DOHH2 (cell line): ENCODE data around the gene BCOR.

Experiments
- H3F3A ChIP-seq: fragments of 200-600 bp; sonication (generic), shearing (Covaris generic); 2 replicates; pipeline ENCODE4 v1.6.0; 2016; ENCODE audit warnings: antibody characterized with exemption, mild to moderate bottlenecking; ENCODE audit not compliant: control insufficient read depth, insufficient read depth
- H3K27ac ChIP-seq: fragments of 200-600 bp; sonication (generic); 2 replicates; pipeline ENCODE4 v1.5.1; 2014; ENCODE audit warnings: low read depth, mild to moderate bottlenecking, low read length, moderate library complexity
- H3K27me3 ChIP-seq: fragments of 200-600 bp; sonication (generic); 2 replicates; pipeline ENCODE4 v1.6.1; 2014; ENCODE audit warnings: mild to moderate bottlenecking, low read length, mixed read lengths; ENCODE audit not compliant: control insufficient read depth
- H3K36me3 ChIP-seq: fragments of 200-600 bp; sonication (generic); 2 replicates; pipeline ENCODE4 v1.6.1; 2014; ENCODE audit warnings: mild to moderate bottlenecking, low read length, moderate library complexity, mixed read lengths; ENCODE audit not compliant: control insufficient read depth
- H3K4me1 ChIP-seq: fragments of 200-600 bp; sonication (generic); 2 replicates; pipeline ENCODE4 v1.6.1; 2014; ENCODE audit warnings: mild to moderate bottlenecking, low read length, mixed read lengths; ENCODE audit not compliant: control insufficient read depth
- H3K4me2 ChIP-seq: fragments of 200-600 bp; sonication (generic); 2 replicates; pipeline ENCODE4 v1.6.0; 2014; ENCODE audit warnings: mild to moderate bottlenecking, low read length, moderate library complexity
- H3K4me3 ChIP-seq: fragments of 200-600 bp; sonication (generic); 2 replicates; pipeline ENCODE4 v1.5.1; 2014; ENCODE audit warnings: mild to moderate bottlenecking, low read length, mixed read lengths
- H3K79me2 ChIP-seq: fragments of 200-600 bp; sonication (generic); 2 replicates; pipeline ENCODE4 v1.6.1; 2014; ENCODE audit warnings: mild to moderate bottlenecking, low read length, mixed read lengths; ENCODE audit not compliant: control insufficient read depth
- H3K9me2 ChIP-seq: fragments of 200-600 bp; sonication (generic); replicated peaks from 2 replicates; pipeline ENCODE4 v1.6.1; 2014; ENCODE audit warnings: mild to moderate bottlenecking, low read length, mixed read lengths; ENCODE audit not compliant: control insufficient read depth
- H3K9me3 ChIP-seq: fragments of 200-600 bp; sonication (generic); 2 replicates; pipeline ENCODE4 v1.6.1; 2014; ENCODE audit warnings: antibody characterized with exemption, low read length, mixed read lengths; ENCODE audit not compliant: control insufficient read depth, insufficient read depth
- H4K20me1 ChIP-seq: fragments of 200-600 bp; sonication (generic); 2 replicates; pipeline ENCODE4 v1.6.0; 2014; ENCODE audit warnings: low read depth, mild to moderate bottlenecking, antibody characterized with exemption, low read length, moderate library complexity; ENCODE audit not compliant: control insufficient read depth, insufficient read depth
- EZH2phosphoT487 ChIP-seq: fragments of 200-600 bp; sonication (generic); IDR thresholded peaks from 2 replicates; pipeline ENCODE4 v1.6.1; 2017; ENCODE audit warnings: borderline replicate concordance, mild to moderate bottlenecking, antibody characterized with exemption, low read length, moderate library complexity, mixed read lengths
- TF ChIP-seq, protein P1 (sequence below): fragments of 200-600 bp; sonication (generic); IDR thresholded peaks from one replicate; pipeline ENCODE4 v1.5.1; 2014; ENCODE audit warnings: antibody characterized with exemption, mild to moderate bottlenecking, low read depth, low read length; ENCODE audit not compliant: poor library complexity, severe bottlenecking

Gene BCOR

GRCh38 chrX:40086569-40087335 is 11.0 kb downstream of the BCOR start:
- H4K20me1 ChIP-seq = peaks cover 3% of the 10 kb centered on the region; the same call in 1 of the 2 replicates
- no peaks in the 10 kb centered on the region for H3K27me3 ChIP-seq
- H3K4me1 ChIP-seq = peaks cover 64% of the 10 kb centered on the region
- H3F3A ChIP-seq = no peaks in the 10 kb centered on the region
- no peak overlapping the region for H3K4me2 ChIP-seq
- TF ChIP-seq EZH2phosphoT487 = no peak
- TF ChIP-seq, protein P1, sequence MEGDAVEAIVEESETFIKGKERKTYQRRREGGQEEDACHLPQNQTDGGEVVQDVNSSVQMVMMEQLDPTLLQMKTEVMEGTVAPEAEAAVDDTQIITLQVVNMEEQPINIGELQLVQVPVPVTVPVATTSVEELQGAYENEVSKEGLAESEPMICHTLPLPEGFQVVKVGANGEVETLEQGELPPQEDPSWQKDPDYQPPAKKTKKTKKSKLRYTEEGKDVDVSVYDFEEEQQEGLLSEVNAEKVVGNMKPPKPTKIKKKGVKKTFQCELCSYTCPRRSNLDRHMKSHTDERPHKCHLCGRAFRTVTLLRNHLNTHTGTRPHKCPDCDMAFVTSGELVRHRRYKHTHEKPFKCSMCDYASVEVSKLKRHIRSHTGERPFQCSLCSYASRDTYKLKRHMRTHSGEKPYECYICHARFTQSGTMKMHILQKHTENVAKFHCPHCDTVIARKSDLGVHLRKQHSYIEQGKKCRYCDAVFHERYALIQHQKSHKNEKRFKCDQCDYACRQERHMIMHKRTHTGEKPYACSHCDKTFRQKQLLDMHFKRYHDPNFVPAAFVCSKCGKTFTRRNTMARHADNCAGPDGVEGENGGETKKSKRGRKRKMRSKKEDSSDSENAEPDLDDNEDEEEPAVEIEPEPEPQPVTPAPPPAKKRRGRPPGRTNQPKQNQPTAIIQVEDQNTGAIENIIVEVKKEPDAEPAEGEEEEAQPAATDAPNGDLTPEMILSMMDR = no peak
- H3K36me3 ChIP-seq = no peaks in the 10 kb centered on the region
- peaks cover 100% of the 10 kb centered on the region for H3K79me2 ChIP-seq
- H3K4me3 ChIP-seq = no peak overlapping the region
- no peak overlapping the region for H3K27ac ChIP-seq
- H3K9me3 ChIP-seq = no peaks in the 10 kb centered on the region
- no peaks in the 10 kb centered on the region for H3K9me2 ChIP-seq

DNA sequence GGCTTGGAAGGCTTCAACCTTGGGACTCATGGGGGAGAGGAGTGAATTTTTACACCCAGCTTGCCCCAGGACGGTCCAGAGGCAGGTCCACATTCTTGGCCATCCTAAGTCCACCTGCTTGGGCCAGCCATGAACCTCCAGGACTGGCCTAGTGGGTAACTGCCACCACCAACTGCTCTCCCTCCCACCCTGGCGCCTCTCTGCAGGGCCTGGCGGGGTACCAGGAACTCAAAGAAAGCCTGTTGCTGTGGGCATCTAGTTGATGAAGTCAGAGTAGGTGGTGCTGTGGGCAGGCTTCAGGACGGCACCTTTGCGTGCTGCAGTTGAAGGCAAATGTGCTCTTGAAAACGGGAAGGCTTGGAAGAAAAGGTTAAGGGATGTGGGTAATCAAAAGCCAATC is 12.0 kb downstream of the BCOR start:
- Histone ChIP-seq H3K79me2 (peaks cover 100% of the 10 kb centered on the region), H3K4me3 (no peak overlapping the region), H3K27me3 (no peaks in the 10 kb centered on the region), H4K20me1 (peaks cover 3% of the 10 kb centered on the region), H3K9me2 (no peaks in the 10 kb centered on the region), H3K4me1 (peaks cover 54% of the 10 kb centered on the region), H3K27ac (no peak overlapping the region), H3F3A (no peaks in the 10 kb centered on the region), H3K4me2 (no peak overlapping the region), H3K36me3 (no peaks in the 10 kb centered on the region), H3K9me3 (no peaks in the 10 kb centered on the region)
- TF ChIP-seq, protein P1 = no peak
- TF ChIP-seq EZH2phosphoT487 = no peak

- peaks cover 48% of the 10 kb centered on the region for H3K4me1 ChIP-seq
Observed at GRCh38 chrX:40085102-40085551, 12.6 kb downstream of the BCOR start.

More at GRCh38 chrX:40085102-40085551, 12.6 kb downstream of the BCOR start:
- Histone ChIP-seq H3K4me3 (no peak overlapping the region), H4K20me1 (peaks cover 3% of the 10 kb centered on the region), H3K9me3 (no peaks in the 10 kb centered on the region), H3K36me3 (no peaks in the 10 kb centered on the region), H3K79me2 (peaks cover 99% of the 10 kb centered on the region), H3F3A (no peaks in the 10 kb centered on the region), H3K27ac (no peak overlapping the region), H3K27me3 (no peaks in the 10 kb centered on the region), H3K4me2 (peak overlapping the region; percentile 39; the same call in 1 of the 2 replicates), H3K9me2 (no peaks in the 10 kb centered on the region)
- TF ChIP-seq, protein P1 = no peak
- no peak for TF ChIP-seq EZH2phosphoT487
